ENCODE measurements around the gene B3GALT6. TPM values are rescaled to one million over a fixed set of nuclear protein-coding genes. Genes with fewer than 3 reads are reported as not detected.

The B3GALT6 gene
- total RNA-seq, 1 experiment from 2014 or later, result 27.1 TPM

GRCh38 chr1:1225238-1225845, 6.7 kb upstream of the B3GALT6 start:
- no peak overlapping the region for H2BK5ac ChIP-seq (ENCODE audit: insufficient read length, low read length)
- H2BK15ac ChIP-seq (ENCODE audit: low read depth, low read length), result no peak overlapping the region
- H2BK120ac ChIP-seq (ENCODE audit: low read depth, low read length, poor library complexity, severe bottlenecking), result no peak overlapping the region
- no peak for TF ChIP-seq CTCF (conservative IDR thresholded peaks at IDR 0.05)
- no peak overlapping the region for H2AK5ac ChIP-seq (ENCODE audit: insufficient read length, low read length)
- no peaks in the 10 kb centered on the region for H4K20me1 ChIP-seq (ENCODE audit: control insufficient read depth, insufficient read depth, insufficient read length)
- no peak overlapping the region for H2BK20ac ChIP-seq (ENCODE audit: low read depth, low read length, poor library complexity, severe bottlenecking)
- H4K8ac ChIP-seq (replicated peaks; ENCODE audit: insufficient read length, low read depth, low read length), result no peak overlapping the region
- H3K14ac ChIP-seq (ENCODE audit: insufficient read depth, low read length), result no peak overlapping the region
- Mint-ChIP-seq H3K27me3 (ENCODE audit: low read depth) (no peaks in the 10 kb centered on the region), H3K27ac (peak overlapping the region in 1 of 3 experiments; percentile 5; a peak in 1 of 7 replicates), H3K4me1 (no peaks in the 10 kb centered on the region; a peak in 1 of 4 replicates), H3K36me3 (ENCODE audit: insufficient read depth in 1 of 3, low read depth in 3 of 3) (peaks cover 30 to 68% (median 51%) of the 10 kb centered on the region in 3 experiments), H3K9me3 (no peaks in the 10 kb centered on the region; a peak in 1 of 5 replicates), H3K4me3 (no peak overlapping the region)
- H3K9ac ChIP-seq (ENCODE audit: extremely low read depth, insufficient read length, low read length), result no peak overlapping the region
- no peak overlapping the region for H4K5ac ChIP-seq (ENCODE audit: insufficient read length, low read depth, low read length)
- no peaks in the 10 kb centered on the region for H3K9me3 ChIP-seq (ENCODE audit: control insufficient read depth, low read depth, low read length)
- no peak overlapping the region for H3T11ph ChIP-seq (ENCODE audit: low read length)
- H3K79me2 ChIP-seq (ENCODE audit: insufficient read depth, low read length), result peaks cover 2% of the 10 kb centered on the region; the same call in 1 of the 2 replicates
- no peaks in the 10 kb centered on the region for H3K23me2 ChIP-seq (ENCODE audit: insufficient read length, low read depth, low read length, poor library complexity, severe bottlenecking)
- no peaks in the 10 kb centered on the region for H3K27me3 ChIP-seq (ENCODE audit: insufficient read depth, low read length)
- no peak for DNase-seq
- H3K4ac ChIP-seq (ENCODE audit: low read depth, low read length), result no peak overlapping the region
- no peak overlapping the region for H3K27ac ChIP-seq (ENCODE audit: insufficient read length, low read depth, low read length)
- H3K56ac ChIP-seq (ENCODE audit: insufficient read length, low read depth, low read length), result no peak overlapping the region
- H3K79me1 ChIP-seq (ENCODE audit: insufficient read depth, low read depth, low read length, poor library complexity, severe bottlenecking), result peaks cover 2% of the 10 kb centered on the region
- no peak overlapping the region for H2BK12ac ChIP-seq (ENCODE audit: insufficient read length, low read depth, low read length)
- H3K23ac ChIP-seq (ENCODE audit: insufficient read length, low read depth, low read length), result no peak overlapping the region
- H4K91ac ChIP-seq (ENCODE audit: insufficient read length, low read depth, low read length), result no peak overlapping the region
- no peak overlapping the region for H3K18ac ChIP-seq (ENCODE audit: insufficient read length, low read depth, low read length)
- no CpG with 5 or more reads among the region's 34 CpGs for WGBS (ENCODE audit: extremely low coverage, insufficient read length, low lambda C conversion rate)
- H3K4me1 ChIP-seq (ENCODE audit: insufficient read depth, low read length), result no peaks in the 10 kb centered on the region
- no peak overlapping the region for H3K4me2 ChIP-seq (ENCODE audit: insufficient read depth, insufficient read length, low read length)
- H2AFZ ChIP-seq (ENCODE audit: low read length), result no peak overlapping the region

All from H9 (cell line).